Fibroblast of skin of scalp (primary cell): ENCODE results near the gene KLHL41.
"Not testable (repeated sequence)": the region's sequence is repeated elsewhere in the genome, so short reads cannot be mapped to it uniquely, and the experiment has no call there.

Experiments
- DNase-seq: peaks from one replicate; pipeline ENCODE4 v3.0.0-alpha.2; 2013

Gene KLHL41

GRCh38 chr2:169510496-169510895 lies 994 bp downstream of the KLHL41 start:
- DNase-seq, result no peak

GRCh38 chr2:169511818-169512217 lies 2.3 kb downstream of the KLHL41 start:
- DNase-seq, result no peak

GRCh38 chr2:169512525-169512924 lies 3.0 kb downstream of the KLHL41 start:
- no peak for DNase-seq

- DNase-seq, result no peak
Measured at GRCh38 chr2:169513094-169513493, 3.6 kb downstream of the KLHL41 start.

- DNase-seq, result no peak
Measured at GRCh38 chr2:169513926-169514325, 4.4 kb downstream of the KLHL41 start.

- DNase-seq, result not testable (repeated sequence)
Measured at GRCh38 chr2:169514758-169515157, 5.3 kb downstream of the KLHL41 start.

- DNase-seq, result not testable (repeated sequence)
Measured at GRCh38 chr2:169516488-169516995, 7.0 kb downstream of the KLHL41 start.

GRCh38 chr2:169520896-169521295 lies 11.4 kb downstream of the KLHL41 start:
- no peak for DNase-seq

- no peak for DNase-seq
Measured at GRCh38 chr2:169523681-169524080, 14.2 kb downstream of the KLHL41 start.

- DNase-seq, result no peak
Measured at GRCh38 chr2:169525434-169525833, 15.9 kb downstream of the KLHL41 start.

- peak; percentile 7 for DNase-seq
Measured at GRCh38 chr2:169526451-169526850, 16.9 kb downstream of the KLHL41 start.

- DNase-seq, result peak; percentile 55
Measured at GRCh38 chr2:169528271-169528701, 18.8 kb downstream of the KLHL41 start.

- DNase-seq, result not testable (repeated sequence)
Measured at GRCh38 chr2:169539460-169539859, 30.0 kb downstream of the KLHL41 start.

- no peak for DNase-seq
Measured at GRCh38 chr2:169540146-169540545, 30.6 kb downstream of the KLHL41 start.

GRCh38 chr2:169542433-169542832 lies 32.9 kb downstream of the KLHL41 start:
- DNase-seq, result no peak

GRCh38 chr2:169546756-169547155 lies 37.3 kb downstream of the KLHL41 start:
- DNase-seq, result no peak

GRCh38 chr2:169561364-169561763 lies 51.9 kb downstream of the KLHL41 start:
- no peak for DNase-seq

GRCh38 chr2:169562084-169562483 lies 52.6 kb downstream of the KLHL41 start:
- DNase-seq, result not testable (repeated sequence)

GRCh38 chr2:169562519-169562918 lies 53.0 kb downstream of the KLHL41 start:
- DNase-seq, result no peak

GRCh38 chr2:169565686-169566085 lies 56.2 kb downstream of the KLHL41 start:
- no peak for DNase-seq

GRCh38 chr2:169569948-169570347 lies 60.4 kb downstream of the KLHL41 start:
- DNase-seq, result no peak

- not testable (repeated sequence) for DNase-seq
Measured at GRCh38 chr2:169570752-169571151, 61.2 kb downstream of the KLHL41 start.

GRCh38 chr2:169571571-169571970 lies 62.1 kb downstream of the KLHL41 start:
- DNase-seq, result no peak

- no peak for DNase-seq
Measured at GRCh38 chr2:169572189-169572588, 62.7 kb downstream of the KLHL41 start.

- no peak for DNase-seq
Measured at GRCh38 chr2:169572821-169573159, 63.3 kb downstream of the KLHL41 start.
